ENCODE data around the gene MTUS2.

DNA sequence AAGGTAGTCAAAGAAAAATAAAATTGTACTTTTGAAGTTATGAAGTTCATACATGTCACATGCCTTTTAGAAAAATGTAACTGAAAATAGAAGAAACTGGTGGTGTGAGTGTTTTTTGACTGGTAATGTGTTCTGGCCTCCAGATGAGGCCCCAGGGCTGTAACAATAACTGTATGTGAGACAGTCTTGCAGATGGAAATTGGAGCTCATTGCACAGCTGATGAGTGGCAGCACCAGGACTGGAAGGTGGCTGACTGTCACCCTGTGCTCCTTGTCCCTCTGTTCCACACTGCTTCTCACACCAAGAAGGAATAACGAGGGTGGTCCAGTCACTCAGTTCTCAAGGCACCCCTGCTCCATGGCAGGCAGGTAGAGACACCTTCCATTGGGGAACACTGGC lies 559.7 kb downstream of the MTUS2 start:
- TF ChIP-seq CTCF (IDR thresholded peaks at IDR 0.05) (no peak), POLR2A (IDR thresholded peaks at IDR 0.05) (no peak)
